Neural cell (in vitro differentiated cells): ENCODE results near the gene TLE3. TPM values are rescaled to one million over a fixed set of nuclear protein-coding genes. Genes with fewer than 3 reads are reported as not detected.

Experiments
- H2AFZ ChIP-seq: fragments of 200-600, 300-800 bp; sonication (generic), shearing (Covaris generic); 2 replicates; pipeline ENCODE4 v1.6.0; 2014; ENCODE audit warnings: low read depth, mild to moderate bottlenecking, antibody characterized with exemption, low read length, moderate library complexity
- H3F3A ChIP-seq: fragments of 200-600 bp; shearing (Covaris generic); 2 replicates; pipeline ENCODE4 v1.6.1; 2016; ENCODE audit warnings: mild to moderate bottlenecking, moderate library complexity, mixed read lengths, antibody characterized with exemption, low read length; ENCODE audit not compliant: insufficient read depth, poor library complexity, severe bottlenecking
- H3K27ac ChIP-seq: fragments of 200-600, 300-800 bp; sonication (generic), shearing (Covaris generic); 2 replicates; pipeline ENCODE4 v1.5.1; 2014; ENCODE audit warnings: mild to moderate bottlenecking, low read length, moderate library complexity
- H3K27me3 ChIP-seq: fragments of 300-800, 200-600 bp; sonication (generic), shearing (Covaris generic); 2 replicates; pipeline ENCODE4 v1.6.0; 2014; ENCODE audit warnings: mild to moderate bottlenecking, low read depth, low read length, moderate library complexity; ENCODE audit not compliant: insufficient read depth
- H3K36me3 ChIP-seq: fragments of 300-800, 200-600 bp; sonication (generic), shearing (Covaris generic); 2 replicates; pipeline ENCODE4 v1.5.1; 2014; ENCODE audit warnings: mild to moderate bottlenecking, antibody characterized with exemption, low read length, moderate library complexity; ENCODE audit not compliant: insufficient read depth
- H3K4me2 ChIP-seq: fragments of 300-800, 200-600 bp; sonication (generic), shearing (Covaris generic); 2 replicates; pipeline ENCODE4 v1.6.0; 2014; ENCODE audit warnings: mild to moderate bottlenecking, low read length
- H3K4me3 ChIP-seq: fragments of 300-800, 200-600 bp; sonication (generic), shearing (Covaris generic); 2 replicates; pipeline ENCODE4 v1.5.1; 2014; ENCODE audit warnings: mild to moderate bottlenecking, low read length, moderate library complexity
- H3K79me2 ChIP-seq: fragments of 200-600 bp; shearing (Covaris generic); replicated peaks from 2 replicates; pipeline ENCODE4 v1.6.0; 2014; ENCODE audit warnings: mild to moderate bottlenecking, low read length, moderate library complexity; ENCODE audit not compliant: insufficient read depth
- H3K9ac ChIP-seq: fragments of 300-800, 200-600 bp; sonication (generic), shearing (Covaris generic); 2 replicates; pipeline ENCODE4 v1.6.1; 2016; ENCODE audit warnings: mild to moderate bottlenecking, low read length, mixed read lengths
- H3K9me2 ChIP-seq: fragments of 200-600 bp; shearing (Covaris generic); 2 replicates; pipeline ENCODE4 v1.6.1; 2016; ENCODE audit warnings: mild to moderate bottlenecking, low read length, mixed read lengths; ENCODE audit not compliant: insufficient read depth
- H3K9me3 ChIP-seq: fragments of 200-600, 300-800 bp; sonication (generic), shearing (Covaris generic); 2 replicates; pipeline ENCODE4 v1.6.1; 2016; ENCODE audit warnings: mild to moderate bottlenecking, mixed run types, low read length, moderate library complexity, mixed read lengths
- H4K20me1 ChIP-seq: fragments of 200-600 bp; shearing (Covaris generic); 2 replicates; pipeline ENCODE4 v1.6.1; 2016; ENCODE audit warnings: mild to moderate bottlenecking, mixed run types; ENCODE audit not compliant: insufficient read depth
- CTCF ChIP-seq: fragments of 450-650 bp; IDR thresholded peaks from 2 replicates; pipeline ENCODE4 v1.5.1; 2014; ENCODE audit warnings: antibody characterized with exemption, mild to moderate bottlenecking, moderate library complexity; ENCODE audit not compliant: poor library complexity, severe bottlenecking
- EP300 ChIP-seq: fragments of 450-650 bp; conservative IDR thresholded peaks from 2 replicates; pipeline ENCODE4 v1.6.1; 2014; ENCODE audit warnings: antibody characterized with exemption, mild to moderate bottlenecking, moderate library complexity; ENCODE audit not compliant: poor library complexity, severe bottlenecking
- EZH2 ChIP-seq: fragments of 200-600, 300-800 bp; shearing (Covaris generic), sonication (generic); IDR thresholded peaks from 2 replicates; pipeline ENCODE4 v1.6.1; 2014; ENCODE audit warnings: antibody characterized with exemption, low read length, borderline replicate concordance, mild to moderate bottlenecking; ENCODE audit not compliant: insufficient read depth, poor library complexity, severe bottlenecking
- MXI1 ChIP-seq: fragments of 450-650 bp; conservative IDR thresholded peaks from 2 replicates; pipeline ENCODE4 v1.6.1; 2014; ENCODE audit warnings: antibody characterized with exemption, mild to moderate bottlenecking; ENCODE audit not compliant: poor library complexity, severe bottlenecking
- POLR2AphosphoS5 ChIP-seq: IDR thresholded peaks from 2 replicates; pipeline ENCODE4 v1.6.1; 2012
- RAD21 ChIP-seq: fragments of 450-650 bp; conservative IDR thresholded peaks from 2 replicates; pipeline ENCODE4 v1.6.1; 2014; ENCODE audit warnings: antibody characterized with exemption, mild to moderate bottlenecking, moderate library complexity
- SMC3 ChIP-seq: fragments of 450-650 bp; conservative IDR thresholded peaks from 2 replicates; pipeline ENCODE4 v1.6.1; 2014; ENCODE audit warnings: antibody characterized with exemption, mild to moderate bottlenecking, moderate library complexity; ENCODE audit not compliant: poor library complexity
- TAF1 ChIP-seq: IDR thresholded peaks from 2 replicates; pipeline ENCODE4 v1.6.1; 2012; ENCODE audit warnings: low read depth
- polyA plus RNA-seq: library from polyadenylated mRNA; depleted of rRNA; stranded (reverse); fragments of >200 nt; gene quantifications from 2 replicates; pipeline ENCODE4 v1.2.3, GENCODE V29; 2014
- small RNA-seq, 3 experiments: library from RNA; depleted of rRNA; stranded (forward); fragments of <200 nt; gene quantifications; one replicate each; pipeline ENCODE3, GENCODE V24; 2012
- TF ChIP-seq, protein P1 (sequence below): IDR thresholded peaks from 2 replicates; pipeline ENCODE4 v1.6.1; 2012; ENCODE audit warnings: borderline replicate concordance

The TLE3 gene
- polyA plus RNA-seq, 1 donor from 2014 or later: 27.6 TPM

- TF ChIP-seq TAF1 (no peak), CTCF (no peak), POLR2AphosphoS5 (no peak), MXI1 (no peak), SMC3 (no peak), EP300 (no peak), RAD21 (no peak), EZH2 (no peak)
- TF ChIP-seq, protein P1, sequence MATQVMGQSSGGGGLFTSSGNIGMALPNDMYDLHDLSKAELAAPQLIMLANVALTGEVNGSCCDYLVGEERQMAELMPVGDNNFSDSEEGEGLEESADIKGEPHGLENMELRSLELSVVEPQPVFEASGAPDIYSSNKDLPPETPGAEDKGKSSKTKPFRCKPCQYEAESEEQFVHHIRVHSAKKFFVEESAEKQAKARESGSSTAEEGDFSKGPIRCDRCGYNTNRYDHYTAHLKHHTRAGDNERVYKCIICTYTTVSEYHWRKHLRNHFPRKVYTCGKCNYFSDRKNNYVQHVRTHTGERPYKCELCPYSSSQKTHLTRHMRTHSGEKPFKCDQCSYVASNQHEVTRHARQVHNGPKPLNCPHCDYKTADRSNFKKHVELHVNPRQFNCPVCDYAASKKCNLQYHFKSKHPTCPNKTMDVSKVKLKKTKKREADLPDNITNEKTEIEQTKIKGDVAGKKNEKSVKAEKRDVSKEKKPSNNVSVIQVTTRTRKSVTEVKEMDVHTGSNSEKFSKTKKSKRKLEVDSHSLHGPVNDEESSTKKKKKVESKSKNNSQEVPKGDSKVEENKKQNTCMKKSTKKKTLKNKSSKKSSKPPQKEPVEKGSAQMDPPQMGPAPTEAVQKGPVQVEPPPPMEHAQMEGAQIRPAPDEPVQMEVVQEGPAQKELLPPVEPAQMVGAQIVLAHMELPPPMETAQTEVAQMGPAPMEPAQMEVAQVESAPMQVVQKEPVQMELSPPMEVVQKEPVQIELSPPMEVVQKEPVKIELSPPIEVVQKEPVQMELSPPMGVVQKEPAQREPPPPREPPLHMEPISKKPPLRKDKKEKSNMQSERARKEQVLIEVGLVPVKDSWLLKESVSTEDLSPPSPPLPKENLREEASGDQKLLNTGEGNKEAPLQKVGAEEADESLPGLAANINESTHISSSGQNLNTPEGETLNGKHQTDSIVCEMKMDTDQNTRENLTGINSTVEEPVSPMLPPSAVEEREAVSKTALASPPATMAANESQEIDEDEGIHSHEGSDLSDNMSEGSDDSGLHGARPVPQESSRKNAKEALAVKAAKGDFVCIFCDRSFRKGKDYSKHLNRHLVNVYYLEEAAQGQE: no peak
- Histone ChIP-seq H2AFZ (no peak overlapping the region), H3K27me3 (no peaks in the 10 kb centered on the region)
Measured at GRCh38 chr15:69997813-69998212, 99.9 kb downstream of the TLE3 start.

More at GRCh38 chr15:69997813-69998212, 99.9 kb downstream of the TLE3 start:
- no peak overlapping the region for H3K27ac ChIP-seq
- H3K79me2 ChIP-seq: no peaks in the 10 kb centered on the region
- H4K20me1 ChIP-seq: no peaks in the 10 kb centered on the region
- H3F3A ChIP-seq: no peaks in the 10 kb centered on the region
- H3K4me2 ChIP-seq: no peak overlapping the region
- no peak overlapping the region for H3K9ac ChIP-seq
- no peaks in the 10 kb centered on the region for H3K9me2 ChIP-seq
- H3K9me3 ChIP-seq: no peaks in the 10 kb centered on the region
- no peak overlapping the region for H3K4me3 ChIP-seq
- H3K36me3 ChIP-seq: no peaks in the 10 kb centered on the region

Small RNA genes within 50 kb of the gene (small RNA-seq; reads per million reads assigned to genes)
- 2.8 to 9.8 (median 6.4) reads per million in 3 experiments for gene MIR629
